Measurements from ENCODE around the gene RPL12. TPM values are rescaled to one million over a fixed set of nuclear protein-coding genes. Genes with fewer than 3 reads are reported as not detected.
A peak's percentile ranks its signal among the peaks of the same experiment; 100 is the strongest.

RPL12 gene
- total and polyA plus RNA-seq, 9 of the 15 experiments (the other 6 are each of a cell fraction or from before 2014, with no cell fraction given), result 1,614 to 4,558 (median 2,531) TPM

GRCh38 chr9:127450830-127451607, at the start of gene RPL12, which contains the start of gene LRSAM1 (continued):
- TF ChIP-seq E2F5 (CRISPR knock-in tag; IDR thresholded peaks at IDR 0.05) (no peak), REST (IDR thresholded peaks at IDR 0.05; ENCODE audit: borderline replicate concordance) (no peak), REST (CRISPR knock-in tag; IDR thresholded peaks at IDR 0.05; ENCODE audit: low read depth) (peak; percentile 57), TFE3 (CRISPR knock-in tag; IDR thresholded peaks at IDR 0.05) (no peak), E2F4 (CRISPR knock-in tag; IDR thresholded peaks at IDR 0.05; ENCODE audit: low read depth) (no peak), ZNF408 (CRISPR knock-in tag; IDR thresholded peaks at IDR 0.05; ENCODE audit: low read depth) (no peak), ZNF232 (CRISPR knock-in tag; IDR thresholded peaks at IDR 0.05) (peak; percentile 83; the same call in 1 of the 2 replicates), WHSC1 (IDR thresholded peaks at IDR 0.05; ENCODE audit: low read length) (no peak), FOXP4 (CRISPR knock-in tag; IDR thresholded peaks at IDR 0.05; ENCODE audit: borderline replicate concordance) (peak; percentile 75), GTF2A2 (tag; IDR thresholded peaks at IDR 0.05) (peak; percentile 91), ZFX (CRISPR knock-in tag; IDR thresholded peaks at IDR 0.05) (peak; percentile 94), CGGBP1 (CRISPR knock-in tag; IDR thresholded peaks at IDR 0.05) (peak; percentile 80; the same call in 1 of the 2 replicates), SMARCA5 (IDR thresholded peaks at IDR 0.05) (no peak)

Data from K562 (cell line).